Stimulated activated CD4-positive, alpha-beta T cell treated with anti-CD3 and anti-CD28 coated beads, Interleukin-4, amount 100 ng/mL, for 48 hours (primary cell): ENCODE results near the gene CFAP54.

ENCODE experiments used
- DNase-seq, 2 donors: peaks; one replicate each; pipeline ENCODE4 v3.0.0-alpha.2; 2020; ENCODE audit warnings: low read depth in 2 of 2

CFAP54 gene

DNA sequence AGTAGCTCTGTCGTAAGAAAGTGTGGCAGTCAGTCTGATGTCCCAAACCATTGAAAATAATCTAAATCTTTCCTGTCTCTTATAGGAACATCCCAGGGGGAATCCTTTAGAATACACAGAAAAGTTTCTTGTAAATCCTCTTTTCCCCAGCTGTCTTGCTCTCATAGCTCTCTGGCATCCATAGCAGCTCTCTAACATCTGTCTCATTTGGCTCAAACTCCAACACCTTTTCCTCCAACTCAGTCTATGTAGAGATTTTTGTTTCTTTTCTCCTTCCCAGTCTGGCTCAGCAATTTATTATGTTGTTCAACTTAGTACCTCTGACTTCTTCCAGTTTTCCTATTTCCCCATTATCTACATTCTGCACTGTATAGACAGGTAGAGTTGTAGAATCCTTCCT lies 333.3 kb downstream of the CFAP54 start:
- DNase-seq: no peak

DNA sequence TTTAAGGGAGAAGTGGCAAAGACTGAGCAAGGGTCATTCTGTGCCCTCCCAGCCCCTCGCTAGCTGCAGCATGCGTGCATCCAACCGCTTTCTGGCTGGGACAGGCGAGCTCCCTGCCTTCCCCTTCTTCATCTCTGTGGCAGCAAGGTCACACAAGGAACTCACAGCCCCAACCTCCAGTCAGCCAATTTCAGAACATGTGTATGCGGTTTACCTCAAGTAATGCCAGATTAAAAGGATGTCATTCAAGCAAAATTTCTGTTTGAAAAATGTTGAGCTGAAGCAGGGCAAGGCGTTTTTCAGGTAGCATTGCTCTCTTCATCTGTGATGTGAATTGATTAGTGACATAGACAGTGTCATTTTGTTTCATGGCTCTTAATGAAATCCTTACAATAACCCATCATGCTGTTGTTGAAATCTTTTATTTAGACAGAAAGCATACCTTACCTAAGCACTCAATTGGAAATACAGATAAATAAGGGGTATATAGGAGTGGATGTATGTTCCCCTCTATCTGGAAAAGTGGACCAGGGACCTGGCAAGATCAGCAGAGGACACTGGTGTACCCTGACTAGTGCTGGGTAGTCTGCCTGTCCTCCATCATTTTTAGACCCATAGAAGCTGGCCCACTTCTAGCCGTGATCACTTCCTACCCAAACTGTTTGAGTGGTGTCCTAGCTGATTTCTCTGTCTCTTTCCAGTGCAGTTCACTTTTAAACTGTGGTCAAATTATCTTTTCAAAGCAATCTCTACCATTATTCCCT lies 334.9 kb downstream of the CFAP54 start:
- DNase-seq: no peak

DNA sequence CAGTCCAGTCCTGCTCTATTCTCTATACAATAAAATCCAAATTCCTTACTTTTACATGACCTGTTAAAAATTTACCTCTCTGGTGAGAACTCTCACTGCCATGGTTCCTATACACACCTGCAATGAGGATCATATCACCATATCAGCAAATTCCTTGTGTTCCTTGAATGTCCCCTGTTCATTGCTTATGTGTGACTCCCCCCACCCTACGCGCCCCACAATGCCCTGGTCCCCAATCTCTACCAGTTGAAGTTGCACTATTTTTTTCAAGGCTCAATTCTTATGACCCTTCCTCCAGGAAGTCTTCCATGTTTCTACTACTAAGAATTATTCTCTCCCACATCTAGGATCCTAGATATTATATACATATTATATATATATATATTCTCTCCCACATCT lies 335.5 kb downstream of the CFAP54 start:
- DNase-seq: no peak

DNA sequence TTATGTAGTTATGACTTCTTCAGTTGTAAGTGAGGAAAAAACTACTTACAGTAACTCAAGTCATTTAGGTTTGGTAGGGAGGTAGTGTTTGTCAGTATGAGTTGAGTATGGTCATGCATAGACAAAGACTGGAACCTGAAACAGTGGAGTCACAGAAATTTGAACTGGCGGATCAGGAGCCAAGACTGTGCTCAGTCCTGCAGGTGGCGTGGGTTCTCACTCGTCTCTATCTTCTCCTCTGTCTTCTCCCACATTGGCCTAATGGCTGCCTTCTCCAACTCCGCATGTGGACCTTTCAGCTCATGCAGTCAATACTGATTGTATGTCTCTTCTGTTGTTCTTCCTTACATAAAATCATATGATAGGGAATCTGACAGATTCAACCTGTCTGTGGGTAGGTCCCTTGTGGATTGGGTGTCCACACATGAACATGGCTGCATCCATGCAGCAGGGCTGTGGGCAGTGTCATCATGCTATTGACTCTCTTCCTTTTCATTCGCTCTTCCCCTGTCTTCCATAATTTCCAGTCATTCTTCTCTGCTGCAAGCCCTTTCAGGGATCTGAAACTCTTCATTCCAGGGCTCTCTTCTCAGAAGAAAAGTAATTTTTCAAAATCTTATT lies 338.9 kb downstream of the CFAP54 start:
- peak in 1 of 2 donors; percentile 6 for DNase-seq

DNA sequence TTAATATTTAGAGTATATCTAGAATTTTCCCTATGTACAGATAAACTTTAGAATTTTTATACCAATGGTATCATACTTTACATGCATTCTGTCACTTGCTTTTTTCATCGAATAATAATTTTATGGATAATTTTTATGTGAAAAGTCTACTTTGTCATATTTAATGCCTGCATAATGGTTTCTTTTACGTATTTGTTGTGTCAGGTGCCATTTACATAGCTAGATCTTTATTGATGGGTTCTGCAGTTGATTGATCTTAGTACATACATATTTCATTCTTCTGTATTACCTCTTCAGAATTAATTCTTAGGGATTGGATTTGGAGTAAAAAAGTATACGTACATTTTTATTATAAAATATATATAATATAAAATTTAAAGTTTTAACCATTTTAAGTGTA lies 340.0 kb downstream of the CFAP54 start:
- DNase-seq: no peak

DNA sequence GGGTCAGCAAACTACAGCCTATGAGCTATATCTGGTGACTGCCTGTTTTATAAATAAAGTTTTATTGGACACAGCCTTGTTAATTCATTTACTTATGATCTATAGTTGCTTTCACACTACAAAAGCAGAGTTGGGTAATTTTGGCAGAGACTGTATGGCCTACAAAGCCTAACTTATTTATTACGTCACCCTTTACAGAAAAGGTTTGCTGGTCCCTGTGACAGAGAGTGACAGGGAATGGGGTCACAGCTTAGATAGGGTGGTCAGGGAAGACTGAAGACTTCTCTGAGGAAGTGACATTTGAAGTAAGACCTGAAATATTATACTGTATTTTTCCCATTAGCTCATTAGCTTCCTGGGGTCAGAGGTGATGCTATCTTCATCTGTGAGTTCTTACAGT lies 342.0 kb downstream of the CFAP54 start:
- DNase-seq: no peak

DNA sequence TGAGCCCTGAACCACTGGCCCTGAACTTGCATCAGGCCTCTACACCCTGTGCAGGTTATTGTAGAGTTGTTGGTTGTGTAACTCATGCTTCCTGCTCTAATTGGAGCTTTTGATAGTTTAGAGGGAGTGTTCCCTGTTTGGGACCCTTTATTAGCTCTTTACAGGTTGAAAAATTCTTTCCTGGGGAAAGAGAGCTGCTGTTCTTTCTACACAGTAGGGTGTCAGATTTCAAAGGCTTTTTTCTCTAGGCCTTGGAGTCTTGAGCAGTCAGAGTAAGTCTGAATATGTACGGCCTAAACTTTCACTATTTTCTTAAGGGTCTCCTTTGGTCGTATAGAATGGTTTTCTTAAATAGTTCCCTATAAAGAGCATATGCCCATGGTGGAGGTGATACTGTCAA lies 356.9 kb downstream of the CFAP54 start:
- DNase-seq: no peak

DNA sequence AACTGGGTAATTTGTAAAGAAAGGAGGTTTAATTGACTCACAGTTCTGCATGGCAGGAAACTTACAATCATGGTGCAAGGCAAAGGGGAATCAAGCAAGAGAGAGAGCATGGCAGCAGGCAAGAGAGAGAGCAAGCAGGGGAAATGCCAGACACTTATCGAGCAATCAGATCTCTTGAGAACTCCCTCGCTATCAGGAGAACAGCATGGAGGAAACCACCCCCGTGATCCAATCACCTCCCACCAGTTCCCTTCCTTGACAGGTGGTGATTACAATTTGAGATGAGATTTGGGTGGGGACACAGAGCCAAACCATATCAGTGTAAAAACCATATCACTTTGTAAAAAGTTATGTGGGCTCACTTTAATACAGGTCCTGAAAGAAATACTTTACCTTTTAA lies 361.3 kb downstream of the CFAP54 start:
- DNase-seq: no peak

DNA sequence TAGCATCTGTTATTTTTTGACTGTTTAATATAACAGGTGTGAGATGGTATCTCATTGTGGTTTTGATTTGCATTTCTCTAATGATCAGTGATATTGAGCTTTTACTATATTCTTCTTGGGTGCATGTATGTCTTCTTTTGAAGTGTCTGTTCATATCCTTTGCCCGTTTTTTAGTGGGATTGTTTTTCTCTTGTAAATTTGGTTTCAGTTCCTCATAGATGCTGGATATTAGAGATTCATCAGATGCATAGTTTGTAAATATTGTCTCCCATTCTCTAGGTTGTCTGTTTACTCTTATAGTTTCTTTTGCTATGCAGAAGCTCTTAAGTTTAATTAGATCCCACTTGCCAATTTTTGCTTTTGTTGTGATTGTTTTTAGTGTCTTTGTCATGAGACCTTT lies 368.8 kb downstream of the CFAP54 start:
- no peak for DNase-seq

DNA sequence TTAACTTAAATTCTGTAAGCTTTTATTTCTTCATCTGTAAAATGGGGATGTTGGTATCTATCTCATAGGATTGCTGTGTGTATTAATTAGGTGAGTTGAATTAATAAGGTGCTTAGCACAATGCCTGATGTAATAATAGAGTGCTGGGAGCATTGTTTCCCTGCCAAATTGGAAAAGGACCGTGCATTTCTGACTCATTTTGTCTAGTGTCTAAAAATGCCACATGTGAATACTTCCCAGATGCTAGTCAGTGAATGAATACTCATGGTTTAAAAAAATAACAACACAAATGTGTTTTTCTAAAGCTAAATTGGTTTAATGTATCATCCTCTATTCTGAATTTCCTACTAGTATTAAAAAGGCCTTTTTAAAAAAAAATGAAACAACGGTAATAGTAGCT lies 372.3 kb downstream of the CFAP54 start:
- DNase-seq: no peak

DNA sequence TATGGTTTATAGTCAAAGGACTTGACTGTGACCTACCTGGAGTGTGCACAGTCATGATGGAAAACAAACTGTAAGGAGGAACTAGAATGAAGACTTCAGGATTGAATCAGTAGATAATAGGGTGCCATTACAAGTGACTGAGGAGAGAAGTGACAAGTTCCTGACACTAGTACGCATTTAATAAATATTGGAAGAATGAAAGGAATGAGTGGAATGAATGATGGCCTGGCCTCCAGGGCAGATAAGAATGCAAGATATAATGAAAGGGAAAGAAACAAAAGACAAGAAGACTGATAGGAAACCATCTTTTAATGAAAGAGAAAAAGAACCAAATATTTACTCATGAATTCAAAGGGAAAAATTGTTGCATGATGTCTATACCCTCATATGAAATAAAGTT lies 372.9 kb downstream of the CFAP54 start:
- no peak for DNase-seq

DNA sequence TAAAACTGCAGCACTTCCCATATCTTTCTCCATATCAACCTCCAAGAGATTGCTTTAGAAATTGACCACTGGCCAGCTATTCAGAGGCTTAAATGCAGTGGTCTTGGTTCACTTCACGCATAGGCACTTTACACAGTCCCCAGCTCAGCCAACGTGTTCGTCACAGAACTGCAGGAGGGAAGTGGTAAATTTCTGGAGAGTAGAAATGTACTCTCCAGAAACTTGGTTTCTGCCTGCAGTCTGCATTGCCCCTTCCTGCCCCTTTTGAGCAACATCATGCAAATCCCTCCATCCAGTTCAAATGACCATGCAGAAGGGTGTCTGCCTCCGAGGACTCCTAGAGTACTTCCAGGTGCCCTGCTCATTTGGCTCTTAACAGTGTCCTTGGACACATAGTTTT lies 375.0 kb downstream of the CFAP54 start:
- no peak for DNase-seq

DNA sequence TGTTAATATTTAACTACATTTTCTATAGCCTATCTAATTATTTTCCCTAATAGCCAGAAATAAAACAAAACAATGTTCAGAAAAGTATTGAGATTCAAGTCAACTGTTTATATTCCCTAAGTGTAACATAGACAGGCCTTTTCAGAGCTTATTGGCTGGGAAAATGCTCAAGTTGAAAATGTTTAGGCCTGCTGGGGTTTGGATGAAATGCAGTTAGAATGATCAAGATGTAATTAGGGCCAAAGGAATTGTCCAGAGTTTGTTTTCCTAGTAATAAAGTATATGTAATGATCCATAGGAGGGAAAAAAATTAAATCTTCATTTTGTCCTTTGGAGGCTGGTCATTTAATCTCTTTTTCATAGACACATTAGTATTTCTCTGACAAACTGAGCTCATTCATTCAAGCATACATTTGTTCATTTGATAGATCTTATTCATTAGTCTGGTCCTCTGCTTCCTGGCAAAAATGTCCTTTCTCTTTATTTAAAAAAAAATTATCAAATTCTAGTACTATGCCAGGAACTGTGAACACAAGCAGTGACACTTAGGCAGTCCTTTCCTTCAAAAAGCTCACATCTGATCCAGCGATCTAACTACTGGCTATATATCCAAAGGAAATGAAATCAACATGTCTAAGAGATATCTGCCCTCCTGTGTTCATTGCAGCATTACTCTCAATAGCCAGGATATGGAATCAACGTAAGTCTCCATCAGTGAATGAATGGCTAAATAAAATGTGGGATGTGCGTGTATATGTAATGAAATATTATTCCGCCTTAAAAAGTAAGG lies 377.6 kb downstream of the CFAP54 start:
- no peak for DNase-seq

DNA sequence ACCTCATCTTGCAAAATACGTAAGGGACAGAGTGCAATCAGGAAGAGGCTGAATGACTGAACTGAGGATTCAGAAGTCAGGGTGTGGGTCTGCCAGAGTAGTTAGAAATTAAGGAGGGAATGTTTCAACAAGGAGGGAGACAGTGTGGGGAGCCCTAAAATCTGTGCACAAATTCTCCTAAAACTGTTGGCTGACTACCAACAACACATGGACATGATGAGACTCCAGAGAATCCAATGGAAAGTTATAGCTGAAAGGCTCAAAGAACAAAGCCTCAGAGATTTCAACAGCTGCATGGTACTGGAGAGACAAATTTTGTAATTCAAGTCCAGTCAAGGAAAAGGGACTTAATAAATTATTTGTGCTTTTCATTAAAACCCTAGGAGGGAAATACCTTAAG lies 381.6 kb downstream of the CFAP54 start:
- no peak for DNase-seq

DNA sequence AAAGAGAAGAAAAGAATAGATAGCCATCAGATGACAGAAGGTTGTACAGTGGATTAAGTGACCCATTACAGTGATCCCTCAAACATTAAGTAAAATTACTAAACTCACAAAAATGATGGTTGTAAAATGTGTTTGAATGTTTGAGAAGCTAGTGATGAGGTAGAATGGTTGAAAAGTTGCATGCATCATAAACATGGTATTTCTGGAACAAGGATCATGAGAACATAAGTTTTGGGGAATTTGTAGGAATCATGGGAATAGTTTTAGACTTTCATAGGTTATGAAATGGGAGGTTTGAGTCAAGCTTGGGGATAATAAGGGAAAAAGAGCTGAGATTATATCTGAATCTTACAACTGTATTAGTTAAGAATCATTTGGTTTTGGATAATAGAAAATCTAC lies 383.6 kb downstream of the CFAP54 start:
- DNase-seq: no peak

DNA sequence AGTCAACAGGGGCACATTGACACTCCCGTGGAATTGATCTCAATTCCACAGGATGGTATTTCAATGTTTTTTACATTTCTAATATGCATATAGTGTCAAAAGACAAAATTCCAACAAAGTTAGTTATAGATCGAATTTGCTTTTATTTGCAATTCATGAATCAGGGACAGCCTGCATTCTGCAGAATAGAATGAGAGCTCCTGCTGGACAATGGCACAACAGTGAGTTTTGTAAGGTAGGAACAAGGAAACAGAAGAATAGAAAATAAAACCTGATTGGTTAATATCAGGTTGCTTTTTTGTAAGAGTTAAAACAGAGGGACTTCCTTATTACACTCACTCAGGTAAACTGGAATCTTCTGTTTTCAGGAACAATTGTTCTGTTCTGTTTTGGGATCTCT lies 384.8 kb downstream of the CFAP54 start:
- no peak for DNase-seq

DNA sequence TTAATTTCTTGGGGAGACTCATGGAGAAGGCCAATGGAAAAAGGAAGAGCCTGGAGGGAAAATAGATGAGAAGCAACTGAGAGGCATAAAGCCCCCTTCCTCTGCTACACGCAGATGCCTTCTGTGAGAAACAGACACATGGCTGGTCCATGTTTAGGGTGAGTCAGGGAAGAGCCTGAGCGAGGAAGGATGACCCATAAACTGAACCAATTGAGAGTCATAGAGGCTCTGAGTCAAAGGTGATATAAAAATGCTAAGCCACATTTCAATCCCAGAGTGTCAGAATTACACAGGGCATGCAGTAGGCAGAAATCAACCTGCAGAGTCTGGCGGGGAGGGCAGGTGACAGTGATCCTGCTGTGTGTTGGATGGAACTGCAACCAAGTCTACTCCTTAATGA lies 387.6 kb downstream of the CFAP54 start:
- no peak for DNase-seq

DNA sequence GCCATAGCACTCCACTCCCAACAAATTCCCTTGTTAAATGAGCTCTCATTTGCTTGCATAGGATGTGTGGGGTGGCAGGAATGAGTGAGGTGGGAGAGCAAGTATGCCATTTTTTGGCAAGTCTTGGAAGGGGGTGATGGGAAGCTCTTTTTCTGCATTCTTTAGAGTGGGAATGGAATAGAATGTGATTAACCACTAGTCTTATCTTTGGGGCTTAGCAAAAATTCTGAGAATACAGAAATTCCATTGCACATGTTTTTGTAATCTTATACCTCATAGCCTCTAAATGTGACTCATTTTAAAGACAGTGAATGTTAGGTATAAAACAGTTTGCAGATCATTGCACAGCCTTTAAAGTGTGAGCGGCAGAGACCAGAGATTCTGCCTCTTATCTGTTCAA lies 389.3 kb downstream of the CFAP54 start:
- no peak for DNase-seq

DNA sequence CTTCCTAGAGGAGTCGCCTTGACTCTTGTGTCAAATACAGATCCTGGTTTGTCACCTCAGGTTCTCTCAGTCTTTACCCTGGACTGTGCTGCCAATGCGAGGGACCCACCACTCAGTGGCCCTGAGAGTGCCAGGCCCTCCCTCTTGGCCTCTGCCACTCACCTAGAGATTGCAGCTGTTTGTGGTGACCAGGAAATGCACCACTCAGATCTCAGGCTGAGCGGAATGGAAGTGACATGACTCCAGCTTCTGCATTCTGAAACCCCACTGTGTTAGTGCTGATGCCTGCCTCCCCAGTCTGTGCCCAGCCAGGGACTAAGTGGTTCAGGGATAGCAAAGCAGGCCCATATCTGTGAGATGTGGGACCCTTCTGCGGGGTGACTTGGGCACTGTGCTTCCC lies 389.9 kb downstream of the CFAP54 start:
- no peak for DNase-seq

DNA sequence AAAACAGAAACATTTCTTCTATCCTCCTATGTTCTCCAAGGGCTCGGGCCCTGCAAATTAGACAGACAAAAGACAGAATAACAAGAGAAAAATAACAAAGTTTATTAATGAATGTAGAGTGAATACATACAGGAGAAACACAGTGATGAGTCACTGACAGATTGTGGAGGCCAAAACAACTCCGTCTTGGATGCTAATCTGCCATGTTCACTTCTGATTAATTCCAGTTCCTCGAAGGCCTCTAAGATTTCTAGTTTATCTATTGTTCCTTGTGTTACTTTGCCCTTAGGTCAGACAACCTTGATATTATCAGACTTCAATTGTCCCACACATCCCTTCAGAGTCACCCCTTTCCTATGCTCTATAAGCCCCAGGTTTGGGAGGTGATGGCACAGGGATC lies 390.8 kb downstream of the CFAP54 start:
- no peak for DNase-seq

DNA sequence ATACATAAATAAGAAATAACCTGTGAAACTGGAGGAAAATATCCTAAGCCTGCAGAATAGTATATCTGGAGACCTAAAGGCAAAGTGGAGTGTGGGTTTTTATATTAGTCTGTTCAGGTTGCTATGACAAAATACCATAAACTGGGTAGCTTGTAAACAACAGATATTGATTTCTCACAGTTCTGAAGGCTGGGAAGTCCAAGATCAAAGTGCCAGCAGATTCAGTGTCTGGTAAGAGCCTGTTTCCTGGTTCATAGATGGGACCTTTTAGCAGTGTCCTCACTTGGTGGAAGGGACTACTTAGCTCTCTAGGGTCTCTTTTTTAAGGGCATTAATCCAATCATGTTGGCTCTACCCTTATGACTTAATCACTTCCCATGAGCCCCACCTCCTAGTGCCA lies 392.2 kb downstream of the CFAP54 start:
- DNase-seq: no peak

DNA sequence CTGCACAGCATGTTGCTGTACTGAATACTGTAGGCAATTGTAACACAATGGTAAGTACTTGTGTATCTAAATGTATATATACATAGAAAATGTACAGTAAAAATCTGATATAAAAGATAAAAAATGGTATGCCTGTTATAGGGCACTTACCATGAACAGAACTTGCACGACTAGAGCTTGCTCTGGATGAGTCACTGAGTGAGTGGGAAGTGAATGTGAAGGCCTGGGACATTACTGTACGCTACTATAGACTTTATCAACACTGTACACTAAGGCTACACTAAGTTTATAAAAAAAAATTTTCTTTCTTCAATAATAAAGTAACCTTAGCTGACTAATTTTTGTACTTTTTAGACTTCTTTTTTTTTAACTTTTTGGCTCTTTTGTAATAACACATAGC lies 393.5 kb downstream of the CFAP54 start:
- no peak for DNase-seq

DNA sequence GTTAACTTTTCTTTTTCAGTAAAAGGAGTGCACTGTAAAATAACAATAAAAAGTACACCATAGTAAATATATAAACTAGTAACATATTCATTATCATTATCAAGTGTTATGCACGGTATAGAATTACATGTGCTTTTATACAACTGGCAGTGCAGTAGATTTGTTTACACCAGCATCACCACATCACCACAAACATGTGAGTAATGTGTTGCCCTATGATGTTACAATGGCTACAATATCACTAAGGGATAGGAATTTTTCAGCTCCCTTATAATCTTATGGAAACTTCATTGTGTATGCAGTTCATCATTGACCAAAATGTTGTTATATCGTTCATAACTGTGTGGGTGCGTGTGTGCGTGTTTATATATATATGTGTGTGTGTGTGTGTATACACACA lies 394.2 kb downstream of the CFAP54 start:
- DNase-seq: no peak
